Heart right ventricle (tissue), 16 donors: Measurements from ENCODE around the gene PDE11A. TPM values are rescaled to one million over a fixed set of nuclear protein-coding genes. Genes with fewer than 3 reads are reported as not detected.
"Not testable (repeated sequence)": the region's sequence is repeated elsewhere in the genome, so short reads cannot be mapped to it uniquely, and the experiment has no call there.

Source experiments
- ATAC-seq, 8 donors: fragments of 200-7000 bp; cut with Tn5 transposase; one replicate each; pipeline ENCODE4 v1.9.1; 2020; ENCODE audit warnings: mild to moderate bottlenecking in 8 of 8, moderate library complexity in 8 of 8, moderate number of reproducible peaks in 1 of 8
- DNase-seq, 2 donors: peaks; one replicate each; pipeline ENCODE4 v3.0.0-alpha.2; 2020
- H3K27ac ChIP-seq, 10 donors: fragments of 200-600 bp; sonication (generic) in 2 of 10; one replicate each; pipeline versions ENCODE4 v1.5.0 to v1.8.0; 2020 to 2022; ENCODE audit warnings: mild to moderate bottlenecking in 3 of 10
- H3K27me3 ChIP-seq, 7 donors: fragments of 200-600 bp; one replicate each; pipeline ENCODE4 v1.8.0; 2021 to 2022; ENCODE audit warnings: mild to moderate bottlenecking in 2 of 7
- H3K36me3 ChIP-seq, 9 donors: fragments of 200-600 bp; sonication (generic) in 1 of 9; one replicate each; pipeline versions ENCODE4 v1.5.0 to v1.8.0; 2020 to 2022; ENCODE audit warnings: mild to moderate bottlenecking in 2 of 9
- H3K4me1 ChIP-seq, 9 donors: fragments of 200-600 bp; sonication (generic) in 1 of 9; one replicate each; pipeline versions ENCODE4 v1.5.0 to v1.8.0; 2020 to 2022; ENCODE audit warnings: mild to moderate bottlenecking in 4 of 9
- H3K4me3 ChIP-seq, 10 donors: fragments of 200-600 bp; sonication (generic) in 2 of 10; one replicate each; pipeline versions ENCODE4 v1.5.0 to v1.8.0; 2020 to 2022; ENCODE audit warnings: mild to moderate bottlenecking in 7 of 10, moderate library complexity in 2 of 10
- H3K9me3 ChIP-seq, 11 donors: fragments of 200-600 bp in 10 of 11; sonication (generic) in 2 of 11; one replicate each; pipeline versions ENCODE4 v1.5.0 to v1.8.0; 2013 to 2022; ENCODE audit warnings: mild to moderate bottlenecking in 2 of 11, control low read depth in 1 of 11, moderate library complexity in 1 of 11
- WGBS, 2 donors: extraction: QIAGEN DNeasy Blood & Tissue Kit; methylation state at CpG; one replicate each; pipeline ENCODE4 v1.1.7; 2013; ENCODE audit warnings: inconsistent platforms in 1 of 2; 5-methylcytosine and 5-hydroxymethylcytosine counted together
- intact Hi-C, 10 donors: fragments of 100-400 bp; cut with DNase I; formaldehyde crosslinking; loops; one replicate each; pipeline versions ENCODE4 v1.11.1 to v1.14.2; 2022
- polyA plus RNA-seq, 2 donors: library from polyadenylated mRNA; stranded (reverse); fragments of 200-250 nt; gene quantifications; one replicate each; pipeline ENCODE4 v1.2.3, GENCODE V29; 2013
- total RNA-seq, 10 donors: library from RNA; stranded (reverse); fragmentation: NEBNext Ultra II Directional in 3 of 10; extraction: Animal tissue kit (Norgen Biotek cat#: 25700) in 3 of 10; gene quantifications; one replicate each; pipeline versions ENCODE4 v1.2.1 to v1.2.4, GENCODE V29; 2021 to 2023
- TF ChIP-seq, protein P1 (sequence below), 9 donors: fragments of 200-600 bp; sonication (generic) in 2 of 9; IDR thresholded peaks; one replicate each; pipeline versions ENCODE4 v1.5.0 to v1.8.0; 2021 to 2022; ENCODE audit warnings: antibody characterized with exemption in 9 of 9, mild to moderate bottlenecking in 5 of 9, moderate library complexity in 1 of 9
- donor health status: Arrhythmogenic right ventricular cardiomyopathy.
- donor health status: ischemic (EF 13 %, LVEDD 7.1; RV severe dilation, severe dysfunction).
- donor health status: healthy with polysubstance abuse.
- donor health status: DM: no; HTN: yes; CAD: no.
- donor health status: DM: no; HTN: no; CAD: no.
- donor health status: ischemic (EF 25% LVEDD 6.9; RV normal size, moderate dysfunction).
- donor health status: ischemic (EF 25% LVEDD 5.7; RV mildly dilated, moderate dysfunction).
- donor health status: healthy.
- donor health status: DM: yes; HTN: yes; CAD: no.
- donor health status: Ischemic cardiomyopathy.
- donor health status: ischemic (EF 35%, LVEDD 5.7; RV mildly dilated, moderate dysfunction).
- donor health status: nonischemic (EF 11% LVEDD 7.7; RV severe dilation, severe dysfunction).
- donor health status: DM: yes; HTN: yes; CAD: no.
- donor health status: PGD.
- donor health status: ischemic (EF 29% LVEDD 5.4; RV normal size, mild dysfunction).
- donor health status: nonischemic (EF 23%, LVEDD 6.1; RV moderate dilation, normal function).

The PDE11A gene
- total and polyA plus RNA-seq, 12 donors: 0.12 to 6.4 (median 1.1) TPM

DNA sequence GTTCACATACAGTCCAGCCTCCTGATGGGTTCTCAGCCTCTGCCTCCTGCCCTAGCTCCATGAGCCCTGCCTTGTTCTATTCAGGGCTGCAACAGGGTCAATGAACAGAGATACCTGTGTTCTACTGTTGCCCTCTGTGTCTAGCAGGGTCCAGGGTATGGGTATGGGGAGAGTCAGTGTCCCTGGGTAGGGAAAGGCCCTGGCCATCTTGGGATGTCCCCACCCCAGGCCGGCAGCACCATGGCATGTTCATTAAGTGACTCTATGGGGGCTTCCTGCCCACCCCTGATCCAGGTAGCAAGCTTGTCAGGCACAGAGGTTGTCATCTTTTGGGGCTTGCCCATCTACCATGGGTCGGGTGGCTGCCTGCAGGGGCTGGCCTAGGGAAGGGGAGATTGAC is 13.5 kb downstream of the PDE11A start:
- Histone ChIP-seq H3K9me3 (no peaks in the 10 kb centered on the region), H3K27ac (no peak overlapping the region), H3K36me3 (no peaks in the 10 kb centered on the region), H3K27me3 (peaks cover 0 to 6% (median 0%) of the 10 kb centered on the region in 7 donors), H3K4me1 (no peaks in the 10 kb centered on the region), H3K4me3 (no peak overlapping the region)
- 78 to 81% methylated on average over 2 of the region's 2 CpGs for WGBS, 2 donors
- TF ChIP-seq, protein P1, sequence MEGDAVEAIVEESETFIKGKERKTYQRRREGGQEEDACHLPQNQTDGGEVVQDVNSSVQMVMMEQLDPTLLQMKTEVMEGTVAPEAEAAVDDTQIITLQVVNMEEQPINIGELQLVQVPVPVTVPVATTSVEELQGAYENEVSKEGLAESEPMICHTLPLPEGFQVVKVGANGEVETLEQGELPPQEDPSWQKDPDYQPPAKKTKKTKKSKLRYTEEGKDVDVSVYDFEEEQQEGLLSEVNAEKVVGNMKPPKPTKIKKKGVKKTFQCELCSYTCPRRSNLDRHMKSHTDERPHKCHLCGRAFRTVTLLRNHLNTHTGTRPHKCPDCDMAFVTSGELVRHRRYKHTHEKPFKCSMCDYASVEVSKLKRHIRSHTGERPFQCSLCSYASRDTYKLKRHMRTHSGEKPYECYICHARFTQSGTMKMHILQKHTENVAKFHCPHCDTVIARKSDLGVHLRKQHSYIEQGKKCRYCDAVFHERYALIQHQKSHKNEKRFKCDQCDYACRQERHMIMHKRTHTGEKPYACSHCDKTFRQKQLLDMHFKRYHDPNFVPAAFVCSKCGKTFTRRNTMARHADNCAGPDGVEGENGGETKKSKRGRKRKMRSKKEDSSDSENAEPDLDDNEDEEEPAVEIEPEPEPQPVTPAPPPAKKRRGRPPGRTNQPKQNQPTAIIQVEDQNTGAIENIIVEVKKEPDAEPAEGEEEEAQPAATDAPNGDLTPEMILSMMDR (IDR thresholded peaks at IDR 0.05): no peak
- ATAC-seq (no peak), DNase-seq (no peak)
- intact Hi-C loops: no loop called here

DNA sequence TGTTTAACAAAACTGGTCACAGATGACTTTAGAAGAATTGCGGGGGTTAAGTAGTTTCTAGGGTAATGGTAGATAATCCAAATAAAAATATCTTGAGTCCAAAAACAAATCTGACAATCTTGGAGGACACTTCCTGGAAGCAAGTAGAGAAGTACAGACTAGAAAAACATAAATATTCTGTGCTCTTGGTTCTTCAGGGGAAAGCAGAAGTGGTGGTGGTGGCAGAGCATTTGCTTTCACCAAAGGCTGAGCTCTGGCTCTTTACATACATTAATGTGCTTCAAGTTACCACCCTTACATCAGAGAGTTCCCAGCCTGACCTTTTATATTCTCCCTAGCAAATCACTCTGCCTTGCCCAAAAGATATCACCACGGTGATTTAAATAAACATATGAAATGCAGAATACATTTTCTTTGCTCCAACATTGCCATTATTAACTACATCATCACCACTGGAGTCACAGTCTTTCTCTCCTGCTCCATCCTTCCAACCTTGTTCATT is 15.3 kb downstream of the PDE11A start:
- ATAC-seq (no peak), DNase-seq (no peak)
- TF ChIP-seq, protein P1 (IDR thresholded peaks at IDR 0.05): no peak
- Histone ChIP-seq H3K36me3 (no peaks in the 10 kb centered on the region), H3K4me1 (no peaks in the 10 kb centered on the region), H3K9me3 (no peaks in the 10 kb centered on the region), H3K4me3 (no peak overlapping the region), H3K27me3 (no peaks in the 10 kb centered on the region), H3K27ac (no peak overlapping the region)
- intact Hi-C loops: no loop called here
- WGBS, 2 donors: 68 to 70% methylated on average over 2 of the region's 2 CpGs

DNA sequence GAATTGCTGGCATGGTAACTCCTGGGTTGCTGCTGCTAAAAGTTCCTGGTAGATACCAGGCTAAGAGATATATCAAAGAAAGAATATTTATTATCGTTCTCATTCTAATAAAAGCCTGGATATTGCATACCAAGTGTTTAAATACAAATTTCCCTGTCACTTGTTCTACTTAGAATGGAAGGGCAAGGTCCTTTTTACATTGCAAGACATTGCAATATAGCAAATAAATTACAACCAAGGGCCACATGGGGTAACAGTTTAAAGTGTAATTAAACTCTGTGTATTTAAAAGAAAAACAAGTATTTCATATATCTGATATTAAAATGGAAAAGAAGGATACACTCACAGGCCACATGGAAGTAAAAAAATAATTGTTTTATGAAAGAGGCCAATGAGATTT is 16.2 kb downstream of the PDE11A start:
- 78 to 82% methylated on average over 1 of the region's 1 CpG for WGBS, 2 donors
- Histone ChIP-seq H3K27me3 (no peaks in the 10 kb centered on the region), H3K9me3 (no peaks in the 10 kb centered on the region), H3K4me3 (no peak overlapping the region), H3K4me1 (no peaks in the 10 kb centered on the region), H3K27ac (no peak overlapping the region), H3K36me3 (no peaks in the 10 kb centered on the region)
- DNase-seq (no peak), ATAC-seq (no peak)
- TF ChIP-seq, protein P1 (IDR thresholded peaks at IDR 0.05): no peak
- intact Hi-C loops: no loop called here

DNA sequence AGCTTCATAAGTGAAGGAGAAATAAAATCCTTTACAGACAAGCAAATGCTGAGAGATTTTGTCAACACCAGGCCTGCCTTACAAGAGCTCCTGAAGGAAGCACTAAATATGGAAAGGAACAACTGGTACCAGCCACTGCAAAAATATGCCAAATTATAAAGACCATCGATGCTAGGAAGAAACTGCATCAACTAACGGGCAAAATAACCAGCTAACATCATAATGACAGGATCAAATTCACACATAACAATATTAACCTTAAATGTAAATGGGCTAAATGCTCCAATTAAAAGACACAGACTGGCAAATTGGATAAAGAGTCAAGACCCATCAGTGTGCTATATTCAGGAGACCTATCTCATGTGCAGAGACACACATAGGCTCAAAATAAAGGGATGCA is 21.3 kb downstream of the PDE11A start:
- not testable (repeated sequence) for H3K9me3 ChIP-seq

DNA sequence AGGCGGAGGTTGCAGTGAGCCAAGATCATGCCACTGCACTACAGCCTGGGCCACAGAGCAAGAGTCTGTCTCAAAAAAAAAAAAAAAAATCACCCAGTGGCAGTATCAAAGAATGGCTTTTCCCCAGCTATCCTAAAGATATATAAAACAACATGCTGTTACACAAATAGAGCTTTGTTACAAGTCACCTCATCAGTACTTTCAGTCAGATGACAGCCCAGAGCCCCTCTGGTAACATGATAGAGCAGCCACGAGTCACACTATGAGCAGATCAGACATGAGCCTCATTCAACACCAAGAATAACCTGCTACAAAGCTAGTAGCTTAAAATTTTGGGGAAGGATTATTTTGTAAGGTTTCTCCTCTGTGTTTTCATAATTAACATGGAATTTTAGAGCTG is 25.2 kb downstream of the PDE11A start:
- no peak for DNase-seq
- Histone ChIP-seq H3K4me3 (no peak overlapping the region), H3K36me3 (no peaks in the 10 kb centered on the region), H3K27ac (no peak overlapping the region), H3K27me3 (no peaks in the 10 kb centered on the region), H3K9me3 (no peaks in the 10 kb centered on the region), H3K4me1 (no peaks in the 10 kb centered on the region)
- ATAC-seq: no peak
- 76 to 80% methylated on average over 2 of the region's 2 CpGs for WGBS, 2 donors
- TF ChIP-seq, protein P1 (IDR thresholded peaks at IDR 0.05): no peak
- intact Hi-C loops: no loop called here

More for the DNA sequence above, 21.3 kb downstream of the PDE11A start:
- H3K36me3 ChIP-seq, H3K27ac ChIP-seq, intact Hi-C loops, DNase-seq, H3K27me3 ChIP-seq, H3K4me3 ChIP-seq, ATAC-seq, H3K4me1 ChIP-seq: not testable (repeated sequence)
- 67 to 100% methylated on average over 1 of the region's 2 CpGs for WGBS, 2 donors
